K562 (cell line): ENCODE results near the gene SERINC5.

Source experiments
- EGR1 ChIP-seq: fragments of 450-650 bp; conservative IDR thresholded peaks from 2 replicates; pipeline ENCODE4 v1.6.1; 2017; ENCODE audit warnings: mild to moderate bottlenecking
- HCFC1 ChIP-seq: IDR thresholded peaks from 2 replicates; pipeline ENCODE4 v1.6.1; 2012; ENCODE audit warnings: low read depth, low read length, improper control_type of control experiment
- MAFG ChIP-seq: fragments of 450-650 bp; conservative IDR thresholded peaks from 2 replicates; pipeline ENCODE4 v1.6.1; 2016; ENCODE audit warnings: missing genetic modification characterization, missing compliant biosample characterization
- NR3C1 ChIP-seq: sonication (generic); formaldehyde crosslinking; IDR thresholded peaks from 2 replicates; pipeline ENCODE4 v1.8.1; 2022; ENCODE audit warnings: missing genetic modification reagents
- RBFOX2 ChIP-seq: fragments of 200-400 bp; formaldehyde crosslinking; IDR thresholded peaks from 2 replicates; pipeline ENCODE4 v1.6.1; 2017; ENCODE audit warnings: low read depth, mild to moderate bottlenecking, low read length, moderate library complexity
- SRF ChIP-seq, 2 experiments: fragments of 250-450, 450-650 bp in 1 of 2; sonication (Bioruptor Pico) in 1 of 2; sonication (generic) in 1 of 2; formaldehyde crosslinking; IDR thresholded peaks; 2 replicates each; pipeline versions ENCODE4 v1.5.0 to v1.5.1; 2020 to 2022; ENCODE audit warnings: mild to moderate bottlenecking in 1 of 2, missing genetic modification reagents in 1 of 2
- YY1 ChIP-seq, 3 experiments: IDR thresholded peaks; 2 replicates each; pipeline ENCODE4 v1.6.1; 2011; ENCODE audit warnings: low read length in 2 of 3, mild to moderate bottlenecking in 2 of 3, moderate library complexity in 2 of 3, borderline replicate concordance in 1 of 3, control low read depth in 1 of 3, low read depth in 1 of 3; ENCODE audit not compliant: insufficient read depth in 3 of 3, insufficient replicate concordance in 2 of 3, control insufficient read depth in 1 of 3, insufficient read length in 1 of 3; ENCODE audit errors: extremely low read depth in 1 of 3
- ZBTB7A ChIP-seq: IDR thresholded peaks from 2 replicates; pipeline ENCODE4 v1.6.1; 2011; ENCODE audit warnings: low read depth, mild to moderate bottlenecking, low read length, moderate library complexity, borderline replicate concordance; ENCODE audit not compliant: control insufficient read depth
- ZNF24 ChIP-seq: fragments of 450-650 bp; IDR thresholded peaks from 2 replicates; pipeline ENCODE4 v1.6.1; 2016
- ZNF583 ChIP-seq: fragments of 250-450 bp; sonication (Bioruptor Pico); IDR thresholded peaks from 2 replicates; pipeline ENCODE4 v1.4.0; 2020
- ZNF639 ChIP-seq, 2 experiments: fragments of 200-800 bp in 1 of 2; sonication (Bioruptor generic) in 1 of 2; sonication (generic) in 1 of 2; formaldehyde crosslinking in 1 of 2; IDR thresholded peaks in 1 of 2; conservative IDR thresholded peaks in 1 of 2; 2 replicates each; pipeline versions ENCODE4 v1.5.0 to v1.6.1; 2016 to 2020; ENCODE audit warnings: missing compliant biosample characterization in 1 of 2, missing genetic modification characterization in 1 of 2, missing genetic modification reagents in 1 of 2
- TF ChIP-seq, protein P1 (sequence below): sonication (generic); formaldehyde crosslinking; IDR thresholded peaks from 2 replicates; pipeline ENCODE4 v1.8.0; 2022; ENCODE audit warnings: mild to moderate bottlenecking, missing genetic modification reagents

DNA sequence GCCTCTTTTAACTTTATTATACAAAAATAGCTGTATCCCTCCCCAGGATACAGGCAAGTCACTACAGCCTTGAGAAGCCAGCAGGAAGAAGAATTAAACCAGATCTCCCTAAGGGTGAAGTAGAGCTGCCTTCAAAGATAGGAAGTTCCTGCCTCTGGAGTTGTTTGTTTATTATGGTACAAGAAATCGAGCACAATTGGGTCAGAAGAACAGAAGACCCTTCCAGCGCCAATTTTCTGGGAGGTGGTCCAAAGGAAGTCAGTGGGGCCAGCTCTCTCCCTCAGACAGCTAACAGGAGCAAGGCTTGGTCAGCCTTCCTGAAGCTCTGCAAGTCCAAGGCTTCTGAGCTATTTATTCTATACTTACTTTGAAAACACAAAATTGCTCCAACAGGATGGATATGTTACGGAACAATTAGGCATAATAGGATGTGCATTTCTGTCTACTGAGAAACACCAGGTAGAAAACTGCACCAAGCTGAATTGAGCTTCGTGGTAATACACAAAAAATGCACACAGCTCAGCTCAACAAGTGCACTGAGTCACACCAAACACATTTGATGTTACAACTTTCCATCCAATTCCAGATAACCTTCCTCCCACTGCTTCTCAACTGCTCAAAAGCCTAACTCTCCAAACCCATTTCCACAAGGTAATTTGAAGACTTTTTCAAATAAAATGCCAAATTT, 16.0 kb downstream of the SERINC5 start:
- TF ChIP-seq NR3C1 (CRISPR knock-in tag) (no peak), HCFC1 (no peak), ZNF639 (CRISPR knock-in tag; conservative IDR thresholded peaks at IDR 0.05 in 1 of 2, IDR thresholded peaks at IDR 0.05 in 1 of 2) (no peak), YY1 (IDR thresholded peaks at IDR 0.05; ENCODE audit: borderline replicate concordance in 1 of 3, control insufficient read depth in 1 of 3, extremely low read depth in 1 of 3, insufficient read depth in 3 of 3, insufficient read length in 1 of 3, insufficient replicate concordance in 2 of 3, low read depth in 1 of 3, low read length in 2 of 3) (no peak), RBFOX2 (no peak), SRF (CRISPR knock-in tag; IDR thresholded peaks at IDR 0.05) (no peak), ZNF24 (no peak), ZBTB7A (no peak), EGR1 (no peak), MAFG (tag) (no peak), ZNF583 (CRISPR knock-in tag) (no peak)
- TF ChIP-seq, protein P1, sequence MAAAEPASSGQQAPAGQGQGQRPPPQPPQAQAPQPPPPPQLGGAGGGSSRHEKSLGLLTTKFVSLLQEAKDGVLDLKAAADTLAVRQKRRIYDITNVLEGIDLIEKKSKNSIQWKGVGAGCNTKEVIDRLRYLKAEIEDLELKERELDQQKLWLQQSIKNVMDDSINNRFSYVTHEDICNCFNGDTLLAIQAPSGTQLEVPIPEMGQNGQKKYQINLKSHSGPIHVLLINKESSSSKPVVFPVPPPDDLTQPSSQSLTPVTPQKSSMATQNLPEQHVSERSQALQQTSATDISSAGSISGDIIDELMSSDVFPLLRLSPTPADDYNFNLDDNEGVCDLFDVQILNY (CRISPR knock-in tag) = no peak
